Gastroesophageal sphincter (tissue), 4 donors: ENCODE measurements around the gene DBN1. TPM values are rescaled to one million over a fixed set of nuclear protein-coding genes. Genes with fewer than 3 reads are reported as not detected.

Experiments used
- ATAC-seq: fragments of 150-250 bp; one replicate; pipeline ENCODE4 v1.9.1; 2016; ENCODE audit warnings: mild to moderate bottlenecking, moderate library complexity
- H3K27ac ChIP-seq, 4 donors: fragments of 200-600 bp; sonication (generic) in 3 of 4; 1 replicate in 3 of 4; 2 replicates in 1 of 4; pipeline ENCODE4 v1.5.1; 2016 to 2019
- H3K27me3 ChIP-seq: fragments of 200-600 bp; sonication (generic); one replicate; pipeline ENCODE4 v1.5.1; 2019
- H3K36me3 ChIP-seq, 2 donors: fragments of 200-600 bp; sonication (generic); one replicate each; pipeline ENCODE4 v1.5.1; 2019; ENCODE audit warnings: control low read depth in 1 of 2
- H3K4me1 ChIP-seq, 3 donors: fragments of 200-600 bp; sonication (generic); 1 replicate in 2 of 3; 2 replicates in 1 of 3; pipeline ENCODE4 v1.5.1; 2016 to 2019; ENCODE audit warnings: control low read depth in 2 of 3
- H3K4me3 ChIP-seq, 2 donors: fragments of 200-600 bp; sonication (generic); one replicate each; pipeline ENCODE4 v1.5.1; 2019; ENCODE audit warnings: mild to moderate bottlenecking in 1 of 2, moderate library complexity in 1 of 2
- H3K9me3 ChIP-seq, 3 donors: fragments of 200-600 bp; sonication (generic); one replicate each; pipeline ENCODE4 v1.5.1; 2017 to 2019; ENCODE audit warnings: control low read depth in 2 of 3
- EP300 ChIP-seq: sonication (generic); formaldehyde crosslinking; IDR thresholded peaks from one replicate; pipeline ENCODE4 v1.6.1; 2017; ENCODE audit warnings: antibody characterized with exemption, mild to moderate bottlenecking
- POLR2A ChIP-seq, 2 donors: fragments of 450-650 bp; IDR thresholded peaks; one replicate each; pipeline ENCODE4 v1.6.1; 2017; ENCODE audit warnings: antibody characterized with exemption in 2 of 2, mild to moderate bottlenecking in 2 of 2, moderate library complexity in 1 of 2
- POLR2AphosphoS5 ChIP-seq: sonication (generic); formaldehyde crosslinking; IDR thresholded peaks from one replicate; pipeline ENCODE4 v1.6.1; 2017; ENCODE audit warnings: antibody characterized with exemption
- WGBS, 2 donors: methylation state at CpG; one replicate each; pipeline ENCODE4 v1.1.5; 2018; ENCODE audit warnings: low coverage in 1 of 2; 5-methylcytosine and 5-hydroxymethylcytosine counted together
- total RNA-seq, 4 donors: library from RNA; depleted of rRNA; stranded (reverse); fragments of >200 nt; gene quantifications; one replicate each; pipeline ENCODE4 v1.1.0, GENCODE V29; 2016
- TF ChIP-seq, protein P1 (sequence below), 4 experiments: fragments of 200-600 bp in 2 of 4; fragments of 450-650 bp in 2 of 4; sonication (generic) in 1 of 4; IDR thresholded peaks; one replicate each; pipeline ENCODE4 v1.5.1; 2017 to 2019; ENCODE audit warnings: antibody characterized with exemption in 4 of 4, mild to moderate bottlenecking in 2 of 4, moderate library complexity in 2 of 4

DBN1 gene
- total RNA-seq, 4 donors from 2014 or later = 87.1 to 154 (median 124) TPM

GRCh38 chr5:177459819-177460628, 13.4 kb downstream of the DBN1 start:
- Histone ChIP-seq H3K9me3 (no peaks in the 10 kb centered on the region), H3K36me3 (peaks cover 0 to 45% of the 10 kb centered on the region in 2 donors), H3K4me3 (no peak overlapping the region), H3K27me3 (no peaks in the 10 kb centered on the region), H3K27ac (peak overlapping the region in 2 of 4 donors; percentile 58 to 81), H3K4me1 (peaks cover 0 to 36% (median 3%) of the 10 kb centered on the region in 3 donors)
- no peak for ATAC-seq
- TF ChIP-seq, protein P1, sequence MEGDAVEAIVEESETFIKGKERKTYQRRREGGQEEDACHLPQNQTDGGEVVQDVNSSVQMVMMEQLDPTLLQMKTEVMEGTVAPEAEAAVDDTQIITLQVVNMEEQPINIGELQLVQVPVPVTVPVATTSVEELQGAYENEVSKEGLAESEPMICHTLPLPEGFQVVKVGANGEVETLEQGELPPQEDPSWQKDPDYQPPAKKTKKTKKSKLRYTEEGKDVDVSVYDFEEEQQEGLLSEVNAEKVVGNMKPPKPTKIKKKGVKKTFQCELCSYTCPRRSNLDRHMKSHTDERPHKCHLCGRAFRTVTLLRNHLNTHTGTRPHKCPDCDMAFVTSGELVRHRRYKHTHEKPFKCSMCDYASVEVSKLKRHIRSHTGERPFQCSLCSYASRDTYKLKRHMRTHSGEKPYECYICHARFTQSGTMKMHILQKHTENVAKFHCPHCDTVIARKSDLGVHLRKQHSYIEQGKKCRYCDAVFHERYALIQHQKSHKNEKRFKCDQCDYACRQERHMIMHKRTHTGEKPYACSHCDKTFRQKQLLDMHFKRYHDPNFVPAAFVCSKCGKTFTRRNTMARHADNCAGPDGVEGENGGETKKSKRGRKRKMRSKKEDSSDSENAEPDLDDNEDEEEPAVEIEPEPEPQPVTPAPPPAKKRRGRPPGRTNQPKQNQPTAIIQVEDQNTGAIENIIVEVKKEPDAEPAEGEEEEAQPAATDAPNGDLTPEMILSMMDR (IDR thresholded peaks at IDR 0.05) = no peak
- TF ChIP-seq POLR2A (IDR thresholded peaks at IDR 0.05) = no peak
- no peak for TF ChIP-seq EP300
- TF ChIP-seq POLR2AphosphoS5 = no peak
- WGBS, 2 donors = 80% methylated on average over 4 of the region's 28 CpGs; no CpG with 5 or more reads in 1 of the 2 donors

DNA sequence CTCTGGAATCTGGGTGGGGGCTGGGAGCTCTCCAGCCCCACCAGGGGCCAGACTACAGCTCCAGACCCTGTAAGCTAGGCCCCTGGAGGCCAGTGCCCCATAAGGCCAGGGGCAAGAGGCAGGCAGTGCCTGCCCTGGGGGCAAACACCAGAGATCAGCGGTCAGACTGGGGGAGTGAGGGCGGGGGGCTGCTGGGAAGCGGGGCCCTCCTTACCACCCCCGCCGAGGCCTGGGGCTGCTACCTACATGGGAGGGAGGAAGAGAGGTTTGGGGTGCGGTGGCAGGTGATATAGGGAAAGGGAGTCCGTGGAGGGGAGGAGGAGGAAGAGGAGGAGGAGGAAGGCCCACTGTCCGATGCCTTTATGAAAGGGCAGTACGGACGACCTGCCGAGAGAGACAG, 14.1 kb downstream of the DBN1 start:
- Histone ChIP-seq H3K4me3 (no peak overlapping the region), H3K9me3 (no peaks in the 10 kb centered on the region), H3K27ac (peak overlapping the region in 2 of 4 donors; percentile 58 to 81), H3K4me1 (peaks cover 0 to 43% (median 3%) of the 10 kb centered on the region in 3 donors), H3K36me3 (peaks cover 0 to 40% of the 10 kb centered on the region in 2 donors), H3K27me3 (no peaks in the 10 kb centered on the region)
- 83% methylated on average over 4 of the region's 11 CpGs; no CpG with 5 or more reads in 1 of the 2 donors for WGBS, 2 donors
- no peak for TF ChIP-seq POLR2A (IDR thresholded peaks at IDR 0.05)
- TF ChIP-seq, protein P1 (IDR thresholded peaks at IDR 0.05) = no peak
- no peak for TF ChIP-seq POLR2AphosphoS5
- TF ChIP-seq EP300 = no peak
- ATAC-seq = no peak

- ATAC-seq = no peak
- H3K9me3 ChIP-seq = no peaks in the 10 kb centered on the region
- no peaks in the 10 kb centered on the region for H3K27me3 ChIP-seq
- peaks cover 0 to 47% (median 7%) of the 10 kb centered on the region in 3 donors for H3K4me1 ChIP-seq
- peak overlapping the region in 2 of 4 donors; percentile 58 to 81 for H3K27ac ChIP-seq
- no CpG with 5 or more reads among the region's 14 CpGs for WGBS, 2 donors
- TF ChIP-seq POLR2A (IDR thresholded peaks at IDR 0.05) (no peak), EP300 (no peak), POLR2AphosphoS5 (no peak)
- TF ChIP-seq, protein P1 (IDR thresholded peaks at IDR 0.05) = no peak
- H3K36me3 ChIP-seq = peaks cover 0 to 35% of the 10 kb centered on the region in 2 donors
- H3K4me3 ChIP-seq = no peak overlapping the region
These were observed 14.5 kb downstream of the DBN1 start for GRCh38 chr5:177458912-177459350.

GRCh38 chr5:177457852-177458681, 15.4 kb downstream of the DBN1 start:
- H3K36me3 ChIP-seq = peaks cover 0 to 31% of the 10 kb centered on the region in 2 donors
- TF ChIP-seq EP300 = no peak
- H3K27me3 ChIP-seq = peaks cover 5% of the 10 kb centered on the region
- H3K27ac ChIP-seq = peak overlapping the region in 3 of 4 donors; percentile 58 to 81 (median 74)
- H3K4me1 ChIP-seq = peaks cover 0 to 54% (median 10%) of the 10 kb centered on the region in 3 donors
- 0% methylated on average over 1 of the region's 20 CpGs; no CpG with 5 or more reads in 1 of the 2 donors for WGBS, 2 donors
- ATAC-seq = no peak
- no peak overlapping the region for H3K4me3 ChIP-seq
- no peaks in the 10 kb centered on the region for H3K9me3 ChIP-seq
